ENCODE data around the gene CRY1. TPM values are rescaled to one million over a fixed set of nuclear protein-coding genes. Genes with fewer than 3 reads are reported as not detected.

The CRY1 gene
- total and polyA plus RNA-seq, 9 of the 15 experiments (the other 6 are each of a cell fraction or from before 2014, with no cell fraction given): 8.7 to 33.3 (median 25.2) TPM

DNA sequence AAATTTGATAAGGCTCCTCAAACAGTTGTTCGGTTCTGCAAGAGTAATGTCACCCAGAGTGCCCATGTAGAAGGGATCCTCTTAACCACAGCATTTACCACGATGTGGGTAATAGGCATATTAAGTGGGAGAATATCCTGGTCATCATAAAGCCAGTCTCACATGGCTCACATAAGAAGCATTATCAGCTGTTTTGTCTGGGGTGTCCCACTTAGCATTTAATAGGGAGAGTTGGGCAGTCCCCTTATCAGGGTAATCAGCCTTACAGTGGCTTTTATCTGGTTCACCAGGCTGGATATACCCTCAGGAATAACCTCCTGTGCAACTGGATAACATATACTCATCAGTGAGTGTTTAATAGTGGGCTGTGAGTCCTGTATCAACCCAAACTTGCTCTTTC lies 150.6 kb downstream of the CRY1 start (continued):
- TF ChIP-seq, protein P1, sequence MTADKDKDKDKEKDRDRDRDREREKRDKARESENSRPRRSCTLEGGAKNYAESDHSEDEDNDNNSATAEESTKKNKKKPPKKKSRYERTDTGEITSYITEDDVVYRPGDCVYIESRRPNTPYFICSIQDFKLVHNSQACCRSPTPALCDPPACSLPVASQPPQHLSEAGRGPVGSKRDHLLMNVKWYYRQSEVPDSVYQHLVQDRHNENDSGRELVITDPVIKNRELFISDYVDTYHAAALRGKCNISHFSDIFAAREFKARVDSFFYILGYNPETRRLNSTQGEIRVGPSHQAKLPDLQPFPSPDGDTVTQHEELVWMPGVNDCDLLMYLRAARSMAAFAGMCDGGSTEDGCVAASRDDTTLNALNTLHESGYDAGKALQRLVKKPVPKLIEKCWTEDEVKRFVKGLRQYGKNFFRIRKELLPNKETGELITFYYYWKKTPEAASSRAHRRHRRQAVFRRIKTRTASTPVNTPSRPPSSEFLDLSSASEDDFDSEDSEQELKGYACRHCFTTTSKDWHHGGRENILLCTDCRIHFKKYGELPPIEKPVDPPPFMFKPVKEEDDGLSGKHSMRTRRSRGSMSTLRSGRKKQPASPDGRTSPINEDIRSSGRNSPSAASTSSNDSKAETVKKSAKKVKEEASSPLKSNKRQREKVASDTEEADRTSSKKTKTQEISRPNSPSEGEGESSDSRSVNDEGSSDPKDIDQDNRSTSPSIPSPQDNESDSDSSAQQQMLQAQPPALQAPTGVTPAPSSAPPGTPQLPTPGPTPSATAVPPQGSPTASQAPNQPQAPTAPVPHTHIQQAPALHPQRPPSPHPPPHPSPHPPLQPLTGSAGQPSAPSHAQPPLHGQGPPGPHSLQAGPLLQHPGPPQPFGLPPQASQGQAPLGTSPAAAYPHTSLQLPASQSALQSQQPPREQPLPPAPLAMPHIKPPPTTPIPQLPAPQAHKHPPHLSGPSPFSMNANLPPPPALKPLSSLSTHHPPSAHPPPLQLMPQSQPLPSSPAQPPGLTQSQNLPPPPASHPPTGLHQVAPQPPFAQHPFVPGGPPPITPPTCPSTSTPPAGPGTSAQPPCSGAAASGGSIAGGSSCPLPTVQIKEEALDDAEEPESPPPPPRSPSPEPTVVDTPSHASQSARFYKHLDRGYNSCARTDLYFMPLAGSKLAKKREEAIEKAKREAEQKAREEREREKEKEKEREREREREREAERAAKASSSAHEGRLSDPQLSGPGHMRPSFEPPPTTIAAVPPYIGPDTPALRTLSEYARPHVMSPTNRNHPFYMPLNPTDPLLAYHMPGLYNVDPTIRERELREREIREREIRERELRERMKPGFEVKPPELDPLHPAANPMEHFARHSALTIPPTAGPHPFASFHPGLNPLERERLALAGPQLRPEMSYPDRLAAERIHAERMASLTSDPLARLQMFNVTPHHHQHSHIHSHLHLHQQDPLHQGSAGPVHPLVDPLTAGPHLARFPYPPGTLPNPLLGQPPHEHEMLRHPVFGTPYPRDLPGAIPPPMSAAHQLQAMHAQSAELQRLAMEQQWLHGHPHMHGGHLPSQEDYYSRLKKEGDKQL (CRISPR knock-in tag; IDR thresholded peaks at IDR 0.05; ENCODE audit: borderline replicate concordance): no peak
- TF ChIP-seq, protein P2, sequence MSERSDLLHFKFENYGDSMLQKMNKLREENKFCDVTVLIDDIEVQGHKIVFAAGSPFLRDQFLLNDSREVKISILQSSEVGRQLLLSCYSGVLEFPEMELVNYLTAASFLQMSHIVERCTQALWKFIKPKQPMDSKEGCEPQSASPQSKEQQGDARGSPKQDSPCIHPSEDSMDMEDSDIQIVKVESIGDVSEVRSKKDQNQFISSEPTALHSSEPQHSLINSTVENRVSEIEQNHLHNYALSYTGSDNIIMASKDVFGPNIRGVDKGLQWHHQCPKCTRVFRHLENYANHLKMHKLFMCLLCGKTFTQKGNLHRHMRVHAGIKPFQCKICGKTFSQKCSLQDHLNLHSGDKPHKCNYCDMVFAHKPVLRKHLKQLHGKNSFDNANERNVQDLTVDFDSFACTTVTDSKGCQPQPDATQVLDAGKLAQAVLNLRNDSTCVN (CRISPR knock-in tag; IDR thresholded peaks at IDR 0.05): no peak
- TF ChIP-seq HCFC1 (IDR thresholded peaks at IDR 0.05; ENCODE audit: low read depth, low read length): no peak
- TF ChIP-seq TRIM24 (IDR thresholded peaks at IDR 0.05): peak in 1 of 2 experiments; percentile 54; a peak in 1 of 4 replicates
- TF ChIP-seq HOXB6 (CRISPR knock-in tag; IDR thresholded peaks at IDR 0.05; ENCODE audit: borderline replicate concordance): no peak
- TF ChIP-seq TRIM28 (IDR thresholded peaks at IDR 0.05): no peak
- peak; percentile 64; the same call in 1 of the 2 replicates for TF ChIP-seq SMARCC2 (IDR thresholded peaks at IDR 0.05; ENCODE audit: low read depth)
- TF ChIP-seq, protein P3, sequence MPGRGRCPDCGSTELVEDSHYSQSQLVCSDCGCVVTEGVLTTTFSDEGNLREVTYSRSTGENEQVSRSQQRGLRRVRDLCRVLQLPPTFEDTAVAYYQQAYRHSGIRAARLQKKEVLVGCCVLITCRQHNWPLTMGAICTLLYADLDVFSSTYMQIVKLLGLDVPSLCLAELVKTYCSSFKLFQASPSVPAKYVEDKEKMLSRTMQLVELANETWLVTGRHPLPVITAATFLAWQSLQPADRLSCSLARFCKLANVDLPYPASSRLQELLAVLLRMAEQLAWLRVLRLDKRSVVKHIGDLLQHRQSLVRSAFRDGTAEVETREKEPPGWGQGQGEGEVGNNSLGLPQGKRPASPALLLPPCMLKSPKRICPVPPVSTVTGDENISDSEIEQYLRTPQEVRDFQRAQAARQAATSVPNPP (IDR thresholded peaks at IDR 0.05; ENCODE audit: borderline replicate concordance, insufficient read depth, insufficient read length): no peak
- no peak for TF ChIP-seq ZNF780A (CRISPR knock-in tag; IDR thresholded peaks at IDR 0.05)
- TF ChIP-seq RBBP5 (IDR thresholded peaks at IDR 0.05; ENCODE audit: borderline replicate concordance, insufficient read depth, low read length, poor library complexity, severe bottlenecking): no peak
- TF ChIP-seq EGR1 (conservative IDR thresholded peaks at IDR 0.05): no peak
- TF ChIP-seq GATAD2A (IDR thresholded peaks at IDR 0.05): 0 out of 2 replicates have a peak, but pooled peaks have one; percentile 53
- TF ChIP-seq EP300 (IDR thresholded peaks at IDR 0.05; ENCODE audit: low read length): peak; percentile 86
- TF ChIP-seq ZNF766 (CRISPR knock-in tag; conservative IDR thresholded peaks at IDR 0.05): no peak
- no peak for TF ChIP-seq ZNF507 (tag; conservative IDR thresholded peaks at IDR 0.05)
- no peak for TF ChIP-seq SIN3B (IDR thresholded peaks at IDR 0.05; ENCODE audit: low read depth)
- no peak for TF ChIP-seq CCAR2 (IDR thresholded peaks at IDR 0.05; ENCODE audit: low read depth, low read length)
- TF ChIP-seq, protein P4, sequence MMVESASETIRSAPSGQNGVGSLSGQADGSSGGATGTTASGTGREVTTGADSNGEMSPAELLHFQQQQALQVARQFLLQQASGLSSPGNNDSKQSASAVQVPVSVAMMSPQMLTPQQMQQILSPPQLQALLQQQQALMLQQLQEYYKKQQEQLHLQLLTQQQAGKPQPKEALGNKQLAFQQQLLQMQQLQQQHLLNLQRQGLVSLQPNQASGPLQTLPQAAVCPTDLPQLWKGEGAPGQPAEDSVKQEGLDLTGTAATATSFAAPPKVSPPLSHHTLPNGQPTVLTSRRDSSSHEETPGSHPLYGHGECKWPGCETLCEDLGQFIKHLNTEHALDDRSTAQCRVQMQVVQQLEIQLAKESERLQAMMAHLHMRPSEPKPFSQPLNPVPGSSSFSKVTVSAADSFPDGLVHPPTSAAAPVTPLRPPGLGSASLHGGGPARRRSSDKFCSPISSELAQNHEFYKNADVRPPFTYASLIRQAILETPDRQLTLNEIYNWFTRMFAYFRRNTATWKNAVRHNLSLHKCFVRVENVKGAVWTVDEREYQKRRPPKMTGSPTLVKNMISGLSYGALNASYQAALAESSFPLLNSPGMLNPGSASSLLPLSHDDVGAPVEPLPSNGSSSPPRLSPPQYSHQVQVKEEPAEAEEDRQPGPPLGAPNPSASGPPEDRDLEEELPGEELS (CRISPR knock-in tag; IDR thresholded peaks at IDR 0.05; ENCODE audit: borderline replicate concordance): no peak
- TF ChIP-seq, protein P5, sequence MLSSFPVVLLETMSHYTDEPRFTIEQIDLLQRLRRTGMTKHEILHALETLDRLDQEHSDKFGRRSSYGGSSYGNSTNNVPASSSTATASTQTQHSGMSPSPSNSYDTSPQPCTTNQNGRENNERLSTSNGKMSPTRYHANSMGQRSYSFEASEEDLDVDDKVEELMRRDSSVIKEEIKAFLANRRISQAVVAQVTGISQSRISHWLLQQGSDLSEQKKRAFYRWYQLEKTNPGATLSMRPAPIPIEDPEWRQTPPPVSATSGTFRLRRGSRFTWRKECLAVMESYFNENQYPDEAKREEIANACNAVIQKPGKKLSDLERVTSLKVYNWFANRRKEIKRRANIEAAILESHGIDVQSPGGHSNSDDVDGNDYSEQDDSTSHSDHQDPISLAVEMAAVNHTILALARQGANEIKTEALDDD (IDR thresholded peaks at IDR 0.05): peak; percentile 44; the same call in 1 of the 2 replicates

Measured in K562 (cell line).